Psoas muscle (tissue), 8 donors: ENCODE data around the gene SPTBN2. TPM values are rescaled to one million over a fixed set of nuclear protein-coding genes. Genes with fewer than 3 reads are reported as not detected.
A peak's percentile ranks its signal among the peaks of the same experiment; 100 is the strongest.

Experiments used
- ATAC-seq, 4 donors: fragments of 200-7000 bp; cut with Tn5 transposase; one replicate each; pipeline ENCODE4 v1.9.1; 2020; ENCODE audit warnings: moderate library complexity in 3 of 4, mild to moderate bottlenecking in 2 of 4
- DNase-seq, 2 donors: peaks; one replicate each; pipeline ENCODE4 v3.0.0-alpha.2; 2020
- H3K27ac ChIP-seq: fragments of 200-600 bp; one replicate; pipeline ENCODE4 v1.8.0; 2022
- H3K27me3 ChIP-seq, 3 donors: fragments of 200-600 bp in 1 of 3; one replicate each; pipeline versions ENCODE4 v1.6.1 to v1.8.0; 2013 to 2022; ENCODE audit warnings: low read length in 2 of 3, mild to moderate bottlenecking in 2 of 3, moderate library complexity in 1 of 3; ENCODE audit not compliant: insufficient read depth in 3 of 3
- H3K36me3 ChIP-seq, 2 donors: fragments of 200-600 bp in 1 of 2; one replicate each; pipeline versions ENCODE4 v1.6.1 to v1.8.0; 2013 to 2022; ENCODE audit warnings: low read depth in 1 of 2, mild to moderate bottlenecking in 1 of 2, moderate library complexity in 1 of 2; ENCODE audit not compliant: insufficient read depth in 1 of 2
- H3K4me1 ChIP-seq: fragments of 200-600 bp; one replicate; pipeline ENCODE4 v1.8.0; 2022
- H3K4me3 ChIP-seq: fragments of 200-600 bp; one replicate; pipeline ENCODE4 v1.8.0; 2022; ENCODE audit warnings: mild to moderate bottlenecking
- H3K9me3 ChIP-seq: fragments of 200-600 bp; one replicate; pipeline ENCODE4 v1.8.0; 2022
- CTCF ChIP-seq: fragments of 200-600 bp; IDR thresholded peaks from one replicate; pipeline ENCODE4 v1.8.0; 2022; ENCODE audit warnings: antibody characterized with exemption
- WGBS, 3 donors: extraction: QIAGEN DNeasy Blood & Tissue Kit; methylation state at CpG; one replicate each; pipeline versions ENCODE4 v1.1.6 to v1.1.7; 2013; 5-methylcytosine and 5-hydroxymethylcytosine counted together
- intact Hi-C, 2 donors: fragments of 100-400 bp; cut with DNase I; formaldehyde crosslinking; loops; one replicate each; pipeline versions ENCODE4 v1.11.0 to v1.14.2; 2022
- polyA plus RNA-seq, 3 donors: library from polyadenylated mRNA; stranded (reverse); fragments of 200-250 nt; gene quantifications; one replicate each; pipeline ENCODE4 v1.2.3, GENCODE V29; 2013
- total RNA-seq, 4 donors: library from RNA; stranded (reverse); fragmentation: NEBNext Ultra II Directional in 2 of 4; extraction: Animal tissue kit (Norgen Biotek cat#: 25700) in 2 of 4; gene quantifications; one replicate each; pipeline versions ENCODE4 v1.2.1 to v1.2.4, GENCODE V29; 2021 to 2023
- donor health status: healthy with polysubstance abuse.
- donor health status: DM: no; HTN: no; CAD: no; lungs with moderate emphysema.
- donor health status: Bipolar disorder and iron deficiency.
- donor health status: healthy.
- donor health status: DM: yes; HTN: yes; CAD: no.
- donor health status: DM: no; HTN: no; CAD: no.
- donor health status: DM: no; HTN: no; CAD: no.
- donor health status: DM: yes; HTN: yes; CAD: no.

SPTBN2 gene
- total and polyA plus RNA-seq, 7 donors, result 0.08 to 1.4 (median 0.43) TPM; not detected in 1

- Histone ChIP-seq H3K4me1 (no peaks in the 10 kb centered on the region), H3K27me3 (peaks cover 0 to 28% (median 2%) of the 10 kb centered on the region in 3 donors), H3K27ac (no peak overlapping the region), H3K36me3 (no peaks in the 10 kb centered on the region), H3K9me3 (no peaks in the 10 kb centered on the region), H3K4me3 (no peak overlapping the region)
- ATAC-seq, result no peak
- intact Hi-C loops, result no loop called here
- TF ChIP-seq CTCF, result no peak
- 86 to 93% (median 89%) methylated on average over 18 to 19 of the region's 19 CpGs for WGBS, 3 donors
- DNase-seq, result peak in 1 of 2 donors; percentile 27
Observed at GRCh38 chr11:66715346-66716085, 13.5 kb downstream of the SPTBN2 start.

GRCh38 chr11:66713746-66714480, 15.1 kb downstream of the SPTBN2 start:
- Histone ChIP-seq H3K27me3 (peaks cover 0 to 13% (median 2%) of the 10 kb centered on the region in 3 donors), H3K4me3 (no peak overlapping the region), H3K4me1 (no peaks in the 10 kb centered on the region), H3K9me3 (no peaks in the 10 kb centered on the region), H3K36me3 (no peaks in the 10 kb centered on the region), H3K27ac (no peak overlapping the region)
- WGBS, 3 donors, result 81 to 84% (median 83%) methylated on average over 12 of the region's 12 CpGs
- peak in 1 of 2 donors; percentile 32 for DNase-seq
- no peak for TF ChIP-seq CTCF
- no peak for ATAC-seq
- intact Hi-C loops, result no loop called here

- H3K36me3 ChIP-seq, result no peaks in the 10 kb centered on the region
- no peak for ATAC-seq
- no peaks in the 10 kb centered on the region for H3K9me3 ChIP-seq
- no peaks in the 10 kb centered on the region for H3K27me3 ChIP-seq
- no peaks in the 10 kb centered on the region for H3K4me1 ChIP-seq
- peak in 1 of 2 donors; percentile 39 for DNase-seq
- H3K27ac ChIP-seq, result no peak overlapping the region
- WGBS, 3 donors, result 63 to 68% (median 67%) methylated on average over 15 of the region's 15 CpGs
- no peak overlapping the region for H3K4me3 ChIP-seq
- intact Hi-C loops, result no loop called here
- TF ChIP-seq CTCF, result no peak
Observed at GRCh38 chr11:66710384-66710930, 18.6 kb downstream of the SPTBN2 start.

DNA sequence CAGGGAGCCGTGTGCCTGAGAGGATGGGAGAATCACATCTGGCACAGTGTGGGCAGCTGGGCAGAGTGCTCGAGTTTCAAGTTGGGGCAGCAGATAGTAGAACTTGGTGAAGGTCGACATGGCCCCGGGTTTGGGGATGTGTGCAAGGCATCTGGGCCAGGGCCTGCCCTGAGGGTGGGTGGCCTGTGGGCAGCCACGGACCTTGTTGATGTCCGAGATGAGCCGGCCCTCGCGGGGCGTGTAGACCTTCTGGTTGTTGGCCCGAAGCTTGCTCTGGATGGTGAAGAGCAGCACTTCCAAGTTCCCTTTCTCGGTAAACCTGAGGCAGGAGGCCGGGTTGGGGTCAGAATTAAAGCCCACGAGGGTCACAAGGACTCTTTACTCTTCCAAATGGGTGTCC, 20.3 kb downstream of the SPTBN2 start:
- ATAC-seq (no peak), DNase-seq (peak in 1 of 2 donors; percentile 39)
- no peak overlapping the region for H3K27ac ChIP-seq
- intact Hi-C loops, result no loop called here
- H3K4me1 ChIP-seq, result no peaks in the 10 kb centered on the region
- no peak for TF ChIP-seq CTCF
- H3K36me3 ChIP-seq, result no peaks in the 10 kb centered on the region
- WGBS, 3 donors, result 84 to 90% (median 89%) methylated on average over 14 of the region's 14 CpGs
- H3K9me3 ChIP-seq, result no peaks in the 10 kb centered on the region
- H3K4me3 ChIP-seq, result no peak overlapping the region
- no peaks in the 10 kb centered on the region for H3K27me3 ChIP-seq
